GM23248 (cell line): ENCODE results near the gene TFAP2E.

ENCODE experiments used
- EZH2 ChIP-seq: fragments of 200-600 bp; sonication (generic); IDR thresholded peaks from 2 replicates; pipeline ENCODE4 v1.6.1; 2018; ENCODE audit warnings: antibody characterized with exemption, mild to moderate bottlenecking; ENCODE audit not compliant: insufficient read depth, poor library complexity, severe bottlenecking
- EZH2phosphoT487 ChIP-seq: fragments of 200-600 bp; sonication (generic); IDR thresholded peaks from 2 replicates; pipeline ENCODE4 v1.6.1; 2018; ENCODE audit warnings: antibody characterized with exemption, moderate library complexity, mild to moderate bottlenecking, low read depth; ENCODE audit not compliant: insufficient read depth

- TF ChIP-seq EZH2phosphoT487 (no peak), EZH2 (no peak)
Measured at GRCh38 chr1:35557611-35558373, 15.3 kb upstream of the TFAP2E start, which contains the start of gene NCDN.
